Neutrophil (primary cell): ENCODE data around the gene NTN5.

ENCODE experiments used
- H3K27ac ChIP-seq: fragments of 200-600 bp; sonication (generic); 2 replicates; pipeline ENCODE4 v1.5.1; 2016; ENCODE audit warnings: mild to moderate bottlenecking, moderate library complexity
- H3K27me3 ChIP-seq: fragments of 200-600 bp; sonication (generic); 2 replicates; pipeline ENCODE4 v1.6.0; 2016; ENCODE audit warnings: mild to moderate bottlenecking
- H3K36me3 ChIP-seq: fragments of 200-600 bp; sonication (generic); 2 replicates; pipeline ENCODE4 v1.5.1; 2017
- H3K4me1 ChIP-seq, 2 experiments: fragments of 200-600 bp in 1 of 2; sonication (generic) in 1 of 2; 1 replicate in 1 of 2; 2 replicates in 1 of 2; pipeline versions ENCODE4 v1.5.1 to v1.6.1; 2013 to 2016; ENCODE audit warnings: low read depth in 1 of 2, low read length in 1 of 2, mild to moderate bottlenecking in 1 of 2, moderate library complexity in 1 of 2; ENCODE audit not compliant: control insufficient read depth in 1 of 2, insufficient read depth in 1 of 2
- H3K4me3 ChIP-seq, 2 experiments: fragments of 200-600 bp in 1 of 2; sonication (generic) in 1 of 2; 1 replicate in 1 of 2; 2 replicates in 1 of 2; pipeline ENCODE4 v1.5.1; 2013 to 2016; ENCODE audit warnings: low read depth in 1 of 2, low read length in 1 of 2, mild to moderate bottlenecking in 1 of 2, moderate library complexity in 1 of 2
- H3K9me3 ChIP-seq: fragments of 200-600 bp; sonication (generic); 2 replicates; pipeline ENCODE4 v1.5.1; 2016
- TF ChIP-seq, protein P1 (sequence below): fragments of 200-600 bp; sonication (generic); IDR thresholded peaks from 2 replicates; pipeline ENCODE4 v1.5.1; 2016; ENCODE audit warnings: antibody characterized with exemption

Gene NTN5

GRCh38 chr19:48705431-48705830 is 32.6 kb upstream of the NTN5 start:
- TF ChIP-seq, protein P1, sequence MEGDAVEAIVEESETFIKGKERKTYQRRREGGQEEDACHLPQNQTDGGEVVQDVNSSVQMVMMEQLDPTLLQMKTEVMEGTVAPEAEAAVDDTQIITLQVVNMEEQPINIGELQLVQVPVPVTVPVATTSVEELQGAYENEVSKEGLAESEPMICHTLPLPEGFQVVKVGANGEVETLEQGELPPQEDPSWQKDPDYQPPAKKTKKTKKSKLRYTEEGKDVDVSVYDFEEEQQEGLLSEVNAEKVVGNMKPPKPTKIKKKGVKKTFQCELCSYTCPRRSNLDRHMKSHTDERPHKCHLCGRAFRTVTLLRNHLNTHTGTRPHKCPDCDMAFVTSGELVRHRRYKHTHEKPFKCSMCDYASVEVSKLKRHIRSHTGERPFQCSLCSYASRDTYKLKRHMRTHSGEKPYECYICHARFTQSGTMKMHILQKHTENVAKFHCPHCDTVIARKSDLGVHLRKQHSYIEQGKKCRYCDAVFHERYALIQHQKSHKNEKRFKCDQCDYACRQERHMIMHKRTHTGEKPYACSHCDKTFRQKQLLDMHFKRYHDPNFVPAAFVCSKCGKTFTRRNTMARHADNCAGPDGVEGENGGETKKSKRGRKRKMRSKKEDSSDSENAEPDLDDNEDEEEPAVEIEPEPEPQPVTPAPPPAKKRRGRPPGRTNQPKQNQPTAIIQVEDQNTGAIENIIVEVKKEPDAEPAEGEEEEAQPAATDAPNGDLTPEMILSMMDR, result no peak

DNA sequence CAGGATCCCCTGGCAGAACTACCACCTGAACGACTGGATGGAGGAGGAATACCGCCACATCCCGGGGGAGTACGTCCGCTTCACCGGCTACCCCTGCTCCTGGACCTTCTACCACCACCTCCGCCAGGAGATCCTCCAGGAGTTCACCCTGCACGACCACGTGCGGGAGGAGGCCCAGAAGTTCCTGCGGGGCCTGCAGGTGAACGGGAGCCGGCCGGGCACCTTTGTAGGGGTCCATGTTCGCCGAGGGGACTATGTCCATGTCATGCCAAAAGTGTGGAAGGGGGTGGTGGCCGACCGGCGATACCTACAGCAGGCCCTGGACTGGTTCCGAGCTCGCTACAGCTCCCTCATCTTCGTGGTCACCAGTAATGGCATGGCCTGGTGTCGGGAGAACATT is 30.5 kb upstream of the NTN5 start:
- Histone ChIP-seq H3K9me3 (no peaks in the 10 kb centered on the region), H3K27me3 (peaks cover 10% of the 10 kb centered on the region), H3K4me3 (no peak overlapping the region), H3K27ac (no peak overlapping the region), H3K36me3 (no peaks in the 10 kb centered on the region), H3K4me1 (no peaks in the 10 kb centered on the region)
- TF ChIP-seq, protein P1, result no peak

More at GRCh38 chr19:48705431-48705830, 32.6 kb upstream of the NTN5 start:
- Histone ChIP-seq H3K27me3 (no peaks in the 10 kb centered on the region), H3K27ac (no peak overlapping the region), H3K4me3 (no peak overlapping the region), H3K9me3 (no peaks in the 10 kb centered on the region), H3K4me1 (no peaks in the 10 kb centered on the region), H3K36me3 (no peaks in the 10 kb centered on the region)

DNA sequence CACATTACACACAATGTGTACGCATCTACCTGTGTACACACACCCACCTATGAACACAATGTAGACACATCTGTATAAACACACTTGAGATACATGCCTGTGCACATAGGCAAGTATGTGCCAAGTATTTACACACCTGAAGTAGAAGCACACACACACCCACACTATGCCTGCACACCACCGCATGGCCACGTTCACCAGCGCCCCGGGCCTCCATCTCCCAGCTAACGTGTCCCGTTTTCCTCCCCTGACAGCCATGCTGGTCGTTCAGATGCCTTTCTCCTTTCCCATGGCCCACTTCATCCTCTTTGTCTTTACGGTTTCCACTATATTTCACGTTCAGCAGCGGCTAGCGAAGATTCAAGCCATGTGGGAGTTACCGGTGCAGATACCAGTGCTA is 29.9 kb upstream of the NTN5 start:
- Histone ChIP-seq H3K27ac (no peak overlapping the region), H3K27me3 (peaks cover 16% of the 10 kb centered on the region), H3K36me3 (no peaks in the 10 kb centered on the region), H3K4me1 (no peaks in the 10 kb centered on the region), H3K9me3 (no peaks in the 10 kb centered on the region), H3K4me3 (no peak overlapping the region)
- TF ChIP-seq, protein P1, result no peak

DNA sequence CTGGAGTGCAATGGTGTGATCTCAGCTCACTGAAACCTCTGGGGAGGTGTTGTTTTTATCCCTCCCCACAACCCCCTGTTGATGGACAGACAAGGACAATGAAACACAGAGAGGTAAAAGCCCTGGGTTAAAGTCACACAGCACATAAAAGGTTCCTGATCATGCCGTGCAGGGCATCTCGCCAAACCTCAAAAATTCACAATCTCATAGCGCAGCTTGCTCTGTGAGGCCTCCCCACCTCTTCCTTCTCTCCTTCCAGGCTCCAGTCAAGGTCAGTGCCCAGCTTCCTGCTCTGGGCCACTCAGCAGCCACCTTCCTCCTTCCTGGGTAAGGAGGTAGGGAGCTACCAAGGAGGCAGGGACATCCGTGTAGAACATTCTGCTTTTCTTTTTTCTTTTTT is 25.2 kb upstream of the NTN5 start:
- Histone ChIP-seq H3K27ac (no peak overlapping the region), H3K36me3 (no peaks in the 10 kb centered on the region), H3K4me1 (no peaks in the 10 kb centered on the region), H3K9me3 (no peaks in the 10 kb centered on the region), H3K4me3 (no peak overlapping the region), H3K27me3 (peaks cover 50% of the 10 kb centered on the region)
- TF ChIP-seq, protein P1, result no peak

- TF ChIP-seq, protein P1, result no peak
- Histone ChIP-seq H3K4me3 (no peak overlapping the region), H3K9me3 (no peaks in the 10 kb centered on the region), H3K4me1 (no peaks in the 10 kb centered on the region), H3K27me3 (peaks cover 50% of the 10 kb centered on the region), H3K36me3 (no peaks in the 10 kb centered on the region), H3K27ac (no peak overlapping the region)
These were observed 23.7 kb upstream of the NTN5 start for GRCh38 chr19:48696353-48697010.
